GM12878 (cell line): ENCODE data around the gene ABCB4. TPM values are rescaled to one million over a fixed set of nuclear protein-coding genes. Genes with fewer than 3 reads are reported as not detected.

ENCODE experiments used
- ATAC-seq: fragments of 200-7000 bp; cut with Tn5 transposase; 3 replicates; pipeline ENCODE4 v1.9.1; 2020; ENCODE audit warnings: mild to moderate bottlenecking, moderate library complexity
- BruUV-seq: library from RNA; stranded (reverse); fragments of 400-500 nt; replicated peaks from 2 replicates; lab custom pipeline; 2021; lab: Mats Ljungman, UMichigan
- CTCF ChIA-PET: fragments of 300-600 bp; sonication (Branson Sonifier 250); formaldehyde crosslinking; extraction: SDS; loops from one replicate; lab custom pipeline; 2021; ENCODE audit warnings: inconsistent platforms; lab: Yijun Ruan, JAX
- POLR2A ChIA-PET: fragments of 350-600 bp; formaldehyde crosslinking; extraction: SDS; loops from one replicate; lab custom pipeline; 2021; ENCODE audit warnings: inconsistent platforms; lab: Charles Lee
- RAD21 ChIA-PET: fragments of 300-600 bp; sonication (Branson Sonifier 250); formaldehyde crosslinking; loops from one replicate; lab custom pipeline; 2023; ENCODE audit warnings: antibody characterized with exemption; ENCODE audit not compliant: unreplicated experiment; lab: Charles Lee
- SMC1A ChIA-PET: fragments of 300-600 bp; sonication (Branson Sonifier 250); formaldehyde crosslinking; loops from one replicate; lab custom pipeline; 2023; ENCODE audit not compliant: unreplicated experiment, uncharacterized antibody; lab: Charles Lee
- DNase-seq: peaks from one replicate; pipeline ENCODE4 v3.0.0-alpha.2; 2011; ENCODE audit warnings: low read depth, low spot score
- FAIRE-seq: peaks from 3 replicates; lab custom pipeline; 2011; peaks lifted over from hg19 to GRCh38; lab: Jason Lieb, UNC
- H2AFZ ChIP-seq: 2 replicates; pipeline ENCODE4 v1.6.0; 2011; ENCODE audit warnings: low read depth, low read length, control low read depth; ENCODE audit not compliant: control insufficient read depth
- H3K27ac ChIP-seq: 2 replicates; pipeline ENCODE4 v1.5.1; 2011; ENCODE audit warnings: control low read depth; ENCODE audit not compliant: control insufficient read depth, insufficient read depth
- H3K27me3 ChIP-seq, 2 experiments: replicated peaks in 1 of 2; 2 replicates each; pipeline versions ENCODE4 v1.6.0 to v1.6.1; 2011; ENCODE audit warnings: low read length in 1 of 2; ENCODE audit not compliant: control insufficient read depth in 2 of 2, insufficient read depth in 2 of 2
- H3K36me3 ChIP-seq, 2 experiments: 2 replicates each; pipeline ENCODE4 v1.5.1; 2011; ENCODE audit warnings: low read length in 1 of 2; ENCODE audit not compliant: control insufficient read depth in 2 of 2, insufficient read depth in 2 of 2
- H3K4me1 ChIP-seq: 2 replicates; pipeline ENCODE4 v1.6.1; 2011; ENCODE audit warnings: mild to moderate bottlenecking, low read length, moderate library complexity, mixed read lengths; ENCODE audit not compliant: control insufficient read depth, insufficient read depth
- H3K4me2 ChIP-seq: 2 replicates; pipeline ENCODE4 v1.6.0; 2011; ENCODE audit warnings: control low read depth; ENCODE audit not compliant: control insufficient read depth, insufficient read depth
- H3K4me3 ChIP-seq: fragments of 200-600 bp; sonication (generic); 2 replicates; pipeline ENCODE4 v1.5.1; 2016
- H3K79me2 ChIP-seq: 2 replicates; pipeline ENCODE4 v1.6.0; 2011; ENCODE audit warnings: low read length; ENCODE audit not compliant: control insufficient read depth, insufficient read depth
- H3K9ac ChIP-seq: 2 replicates; pipeline ENCODE4 v1.8.0; 2011; ENCODE audit warnings: low read length, control low read depth, mixed read lengths; ENCODE audit not compliant: control insufficient read depth, insufficient read depth
- H3K9me3 ChIP-seq: replicated peaks from 3 replicates; pipeline ENCODE4 v1.5.1; 2011; ENCODE audit warnings: mild to moderate bottlenecking, low read length; ENCODE audit not compliant: control insufficient read depth, insufficient read depth
- H4K20me1 ChIP-seq: 2 replicates; pipeline ENCODE4 v1.6.0; 2011; ENCODE audit not compliant: control insufficient read depth, insufficient read depth
- BACH1 ChIP-seq: fragments of 450-650 bp; IDR thresholded peaks from 2 replicates; pipeline ENCODE4 v1.6.1; 2017; ENCODE audit warnings: mild to moderate bottlenecking, borderline replicate concordance
- CBFB ChIP-seq: IDR thresholded peaks from 2 replicates; pipeline ENCODE4 v1.6.1; 2016; ENCODE audit warnings: antibody characterized with exemption, low read depth
- DPF2 ChIP-seq: fragments of 450-650 bp; IDR thresholded peaks from 2 replicates; pipeline ENCODE4 v1.6.1; 2017; ENCODE audit warnings: mild to moderate bottlenecking
- GABPA ChIP-seq: IDR thresholded peaks from 2 replicates; pipeline ENCODE4 v1.6.1; 2014; ENCODE audit warnings: antibody characterized with exemption, low read depth, mild to moderate bottlenecking, inconsistent platforms
- GATAD2B ChIP-seq: fragments of 450-650 bp; conservative IDR thresholded peaks from 2 replicates; pipeline ENCODE4 v1.6.1; 2017; ENCODE audit warnings: low read depth, mild to moderate bottlenecking, moderate library complexity
- HDAC6 ChIP-seq: fragments of 200-600 bp; sonication (generic); IDR thresholded peaks from one replicate; pipeline ENCODE4 v1.8.0; 2017; ENCODE audit warnings: antibody characterized with exemption; ENCODE audit not compliant: unreplicated experiment
- IRF4 ChIP-seq: IDR thresholded peaks from 2 replicates; pipeline ENCODE4 v1.6.1; 2011; ENCODE audit warnings: low read depth, low read length
- NR2C2 ChIP-seq: IDR thresholded peaks from 2 replicates; pipeline ENCODE4 v1.6.1; 2011; ENCODE audit warnings: borderline replicate concordance, low read depth; ENCODE audit not compliant: control insufficient read depth, insufficient read length
- NR2F1 ChIP-seq: fragments of 450-650 bp; conservative IDR thresholded peaks from 2 replicates; pipeline ENCODE4 v1.6.1; 2017; ENCODE audit warnings: mild to moderate bottlenecking
- POU2F2 ChIP-seq: IDR thresholded peaks from 3 replicates; pipeline ENCODE4 v1.6.1; 2011; ENCODE audit warnings: low read depth, mild to moderate bottlenecking, low read length, borderline replicate concordance
- RCOR1 ChIP-seq: conservative IDR thresholded peaks from 2 replicates; pipeline ENCODE4 v1.6.1; 2012; ENCODE audit warnings: low read depth, low read length, improper control_type of control experiment
- SREBF2 ChIP-seq: IDR thresholded peaks from 2 replicates; pipeline ENCODE4 v1.6.1; 2012; ENCODE audit warnings: mild to moderate bottlenecking, low read length
- YBX1 ChIP-seq: fragments of 450-650 bp; IDR thresholded peaks from 2 replicates; pipeline ENCODE4 v1.6.1; 2016; ENCODE audit warnings: antibody characterized with exemption
- WGBS: methylation state at CpG from one replicate; pipeline ENCODE4 v1.1.6; 2016; ENCODE audit warnings: low lambda C conversion rate; ENCODE audit not compliant: insufficient replicate concordance, insufficient coverage; ENCODE audit errors: missing lambda C conversion rate; 5-methylcytosine and 5-hydroxymethylcytosine counted together
- in situ Hi-C: fragments of 300-500 bp; cut with MboI; formaldehyde crosslinking; loops from 9 replicates; pipeline ENCODE4 v1.14.3; 2018; ENCODE audit warnings: mixed read lengths
- intact Hi-C: fragments of 100-400 bp; cut with micrococcal nuclease; formaldehyde crosslinking; loops from one replicate; pipeline ENCODE4 v1.14.2; 2022; ENCODE audit not compliant: unreplicated experiment
- polyA plus RNA-seq, 11 experiments: library from polyadenylated mRNA; depleted of rRNA in 4 of 11; unstranded in 6 of 11; stranded (reverse) in 5 of 11; fragments of >200 nt; fragmentation: Nextera tagmentation in 4 of 11; fragmentation: Illumina TruSeq in 1 of 11; extraction: Ambion mirVana in 4 of 11; extraction: Trizol in 1 of 11; gene quantifications; 1 replicate in 1 of 11; 2 replicates in 10 of 11; pipeline versions ENCODE4 v1.2.1 to v1.2.3, GENCODE V29; 2011 to 2016; ENCODE audit warnings: inconsistent platforms in 2 of 11, missing spikeins in 2 of 11, low read depth in 1 of 11
- total RNA-seq, 4 experiments: library from RNA; depleted of rRNA in 3 of 4; stranded (reverse); fragments of >200 nt in 3 of 4; fragmentation: Illumina TruSeq in 1 of 4; extraction: Trizol in 1 of 4; gene quantifications; 2 replicates each; pipeline versions ENCODE4 v1.2.1 to v1.2.3, GENCODE V29; 2013 to 2021
- TF ChIP-seq, protein P1 (sequence below): IDR thresholded peaks from 2 replicates; pipeline ENCODE4 v1.6.1; 2012; ENCODE audit warnings: improper control_type of control experiment, low read depth, low read length; ENCODE audit not compliant: insufficient replicate concordance
- TF ChIP-seq, protein P2 (sequence below): IDR thresholded peaks from 2 replicates; pipeline ENCODE4 v1.6.1; 2011; ENCODE audit warnings: borderline replicate concordance, low read depth, mild to moderate bottlenecking, moderate library complexity, low read length; ENCODE audit not compliant: insufficient read depth, poor library complexity, severe bottlenecking
- TF ChIP-seq, protein P3 (sequence below): fragments of 450-650 bp; IDR thresholded peaks from 2 replicates; pipeline ENCODE4 v1.6.1; 2014; ENCODE audit warnings: mild to moderate bottlenecking

The ABCB4 gene
- total and polyA plus RNA-seq, 10 of the 15 experiments (the other 5 are each of a cell fraction or from before 2014, with no cell fraction given): 1.9 to 8.3 (median 4.4) TPM

DNA sequence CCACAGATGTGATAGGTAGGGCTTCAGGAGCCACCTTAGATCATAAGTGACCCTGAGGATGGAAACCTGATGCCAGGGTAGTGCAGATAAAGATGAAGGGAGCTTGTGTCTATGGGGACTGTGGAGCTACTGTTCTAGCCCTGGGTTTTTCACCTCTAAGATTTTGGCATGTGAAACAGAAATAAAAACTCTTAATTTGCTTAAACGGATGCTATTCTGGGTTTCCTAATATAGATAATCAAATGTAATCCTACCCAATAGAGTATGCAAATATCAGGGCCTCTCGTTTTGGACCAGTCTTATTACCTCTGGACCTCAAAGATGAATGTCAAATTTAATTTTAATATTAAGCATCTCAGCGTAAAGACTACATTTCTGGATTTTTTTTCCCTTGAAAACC is 49.3 kb downstream of the ABCB4 start (continued):
- TF ChIP-seq, protein P1, sequence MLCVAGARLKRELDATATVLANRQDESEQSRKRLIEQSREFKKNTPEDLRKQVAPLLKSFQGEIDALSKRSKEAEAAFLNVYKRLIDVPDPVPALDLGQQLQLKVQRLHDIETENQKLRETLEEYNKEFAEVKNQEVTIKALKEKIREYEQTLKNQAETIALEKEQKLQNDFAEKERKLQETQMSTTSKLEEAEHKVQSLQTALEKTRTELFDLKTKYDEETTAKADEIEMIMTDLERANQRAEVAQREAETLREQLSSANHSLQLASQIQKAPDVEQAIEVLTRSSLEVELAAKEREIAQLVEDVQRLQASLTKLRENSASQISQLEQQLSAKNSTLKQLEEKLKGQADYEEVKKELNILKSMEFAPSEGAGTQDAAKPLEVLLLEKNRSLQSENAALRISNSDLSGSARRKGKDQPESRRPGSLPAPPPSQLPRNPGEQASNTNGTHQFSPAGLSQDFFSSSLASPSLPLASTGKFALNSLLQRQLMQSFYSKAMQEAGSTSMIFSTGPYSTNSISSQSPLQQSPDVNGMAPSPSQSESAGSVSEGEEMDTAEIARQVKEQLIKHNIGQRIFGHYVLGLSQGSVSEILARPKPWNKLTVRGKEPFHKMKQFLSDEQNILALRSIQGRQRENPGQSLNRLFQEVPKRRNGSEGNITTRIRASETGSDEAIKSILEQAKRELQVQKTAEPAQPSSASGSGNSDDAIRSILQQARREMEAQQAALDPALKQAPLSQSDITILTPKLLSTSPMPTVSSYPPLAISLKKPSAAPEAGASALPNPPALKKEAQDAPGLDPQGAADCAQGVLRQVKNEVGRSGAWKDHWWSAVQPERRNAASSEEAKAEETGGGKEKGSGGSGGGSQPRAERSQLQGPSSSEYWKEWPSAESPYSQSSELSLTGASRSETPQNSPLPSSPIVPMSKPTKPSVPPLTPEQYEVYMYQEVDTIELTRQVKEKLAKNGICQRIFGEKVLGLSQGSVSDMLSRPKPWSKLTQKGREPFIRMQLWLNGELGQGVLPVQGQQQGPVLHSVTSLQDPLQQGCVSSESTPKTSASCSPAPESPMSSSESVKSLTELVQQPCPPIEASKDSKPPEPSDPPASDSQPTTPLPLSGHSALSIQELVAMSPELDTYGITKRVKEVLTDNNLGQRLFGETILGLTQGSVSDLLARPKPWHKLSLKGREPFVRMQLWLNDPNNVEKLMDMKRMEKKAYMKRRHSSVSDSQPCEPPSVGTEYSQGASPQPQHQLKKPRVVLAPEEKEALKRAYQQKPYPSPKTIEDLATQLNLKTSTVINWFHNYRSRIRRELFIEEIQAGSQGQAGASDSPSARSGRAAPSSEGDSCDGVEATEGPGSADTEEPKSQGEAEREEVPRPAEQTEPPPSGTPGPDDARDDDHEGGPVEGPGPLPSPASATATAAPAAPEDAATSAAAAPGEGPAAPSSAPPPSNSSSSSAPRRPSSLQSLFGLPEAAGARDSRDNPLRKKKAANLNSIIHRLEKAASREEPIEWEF: no peak
- TF ChIP-seq NR2F1: no peak
- TF ChIP-seq, all 136 proteins: peak for 0

DNA sequence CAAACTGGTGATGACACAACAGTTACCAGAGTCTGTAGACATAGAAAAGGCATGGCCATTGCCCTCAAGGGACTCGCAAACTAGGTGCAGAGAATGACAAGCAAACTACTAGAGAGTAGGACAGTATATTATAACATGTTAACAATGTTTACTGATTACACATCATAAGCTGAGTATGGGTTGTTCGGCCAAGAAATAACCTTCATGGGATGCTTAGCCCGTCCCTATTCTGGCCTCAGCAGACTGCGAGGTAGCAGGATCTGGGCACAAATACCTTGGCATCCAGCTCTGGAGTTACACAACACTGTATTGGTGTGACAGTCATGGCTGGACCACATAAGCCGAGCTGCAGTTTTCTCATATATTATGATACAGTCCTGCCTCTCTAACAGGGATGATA is 51.4 kb downstream of the ABCB4 start:
- no peaks in the 10 kb centered on the region for H3K4me1 ChIP-seq
- no peaks in the 10 kb centered on the region; a peak in 1 of 4 replicates for H3K36me3 ChIP-seq
- ChIA-PET RAD21 (interaction anchor here (1.1 kb wide), 1 partner anchor 177 kb away, joined by 3 read pairs; the partner anchor contains the start of gene ABCB1), CTCF (interaction anchor here (0.6 to 1.2 kb wide), 5 partner anchors 9 to 1577 kb away, joined by 3 to 5 read pairs (median 3); no protein-coding TSS in a partner anchor), POLR2A (interaction anchor here (0.6 kb wide), 1 partner anchor 25 kb away, joined by 3 read pairs; no protein-coding TSS in a partner anchor), SMC1A (no interaction called here)
- no peak overlapping the region for H3K27ac ChIP-seq
- DNase-seq (no peak), ATAC-seq (no peak), FAIRE-seq (no peak)
- no peaks in the 10 kb centered on the region for H3K27me3 ChIP-seq
- no peak overlapping the region for H3K4me2 ChIP-seq
- H3K79me2 ChIP-seq: no peaks in the 10 kb centered on the region
- in situ Hi-C loops (loop anchor here (5.0 to 25.0 kb wide), 2 partner anchors 112 to 487 kb away; no protein-coding TSS in a partner anchor), intact Hi-C loops (no loop called here)
- TF ChIP-seq YBX1 (no peak), DPF2 (no peak), BACH1 (no peak), SREBF2 (no peak), CBFB (no peak), GATAD2B (no peak), RCOR1 (no peak), NR2C2 (no peak), IRF4 (no peak), POU2F2 (no peak), GABPA (no peak), HDAC6 (no peak)
- TF ChIP-seq, protein P2, sequence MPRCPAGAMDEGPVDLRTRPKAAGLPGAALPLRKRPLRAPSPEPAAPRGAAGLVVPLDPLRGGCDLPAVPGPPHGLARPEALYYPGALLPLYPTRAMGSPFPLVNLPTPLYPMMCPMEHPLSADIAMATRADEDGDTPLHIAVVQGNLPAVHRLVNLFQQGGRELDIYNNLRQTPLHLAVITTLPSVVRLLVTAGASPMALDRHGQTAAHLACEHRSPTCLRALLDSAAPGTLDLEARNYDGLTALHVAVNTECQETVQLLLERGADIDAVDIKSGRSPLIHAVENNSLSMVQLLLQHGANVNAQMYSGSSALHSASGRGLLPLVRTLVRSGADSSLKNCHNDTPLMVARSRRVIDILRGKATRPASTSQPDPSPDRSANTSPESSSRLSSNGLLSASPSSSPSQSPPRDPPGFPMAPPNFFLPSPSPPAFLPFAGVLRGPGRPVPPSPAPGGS: no peak
- TF ChIP-seq, protein P3, sequence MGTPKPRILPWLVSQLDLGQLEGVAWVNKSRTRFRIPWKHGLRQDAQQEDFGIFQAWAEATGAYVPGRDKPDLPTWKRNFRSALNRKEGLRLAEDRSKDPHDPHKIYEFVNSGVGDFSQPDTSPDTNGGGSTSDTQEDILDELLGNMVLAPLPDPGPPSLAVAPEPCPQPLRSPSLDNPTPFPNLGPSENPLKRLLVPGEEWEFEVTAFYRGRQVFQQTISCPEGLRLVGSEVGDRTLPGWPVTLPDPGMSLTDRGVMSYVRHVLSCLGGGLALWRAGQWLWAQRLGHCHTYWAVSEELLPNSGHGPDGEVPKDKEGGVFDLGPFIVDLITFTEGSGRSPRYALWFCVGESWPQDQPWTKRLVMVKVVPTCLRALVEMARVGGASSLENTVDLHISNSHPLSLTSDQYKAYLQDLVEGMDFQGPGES: no peak
- BruUV-seq: no TSS peak
- WGBS: 87% methylated on average over 5 of the region's 5 CpGs
- H3K9me3 ChIP-seq: no peaks in the 10 kb centered on the region; the same call in 2 of the 3 replicates
- no peak overlapping the region for H2AFZ ChIP-seq
- H4K20me1 ChIP-seq: no peaks in the 10 kb centered on the region
- H3K4me3 ChIP-seq: no peak overlapping the region
- H3K9ac ChIP-seq: no peak overlapping the region
